SK-N-SH (cell line): ENCODE data around the gene TICRR. TPM values are rescaled to one million over a fixed set of nuclear protein-coding genes. Genes with fewer than 3 reads are reported as not detected.

Experiments
- CTCF ChIA-PET: fragments of 300-600, 350-600 bp; formaldehyde crosslinking; extraction: SDS; loops from one replicate; lab custom pipeline; 2021; lab: Yijun Ruan, JAX
- POLR2A ChIA-PET: fragments of 350-600 bp; sonication (Branson Sonifier 250); formaldehyde crosslinking; extraction: SDS; loops from one replicate; lab custom pipeline; 2020; ENCODE audit warnings: antibody characterized with exemption, inconsistent platforms; lab: Yijun Ruan, JAX
- DNase-seq: peaks from one replicate; pipeline ENCODE4 v3.0.0; 2012
- H2AFZ ChIP-seq: fragments of 200-600 bp; sonication (generic); 2 replicates; pipeline ENCODE4 v1.8.1; 2016; ENCODE audit warnings: antibody characterized with exemption, mild to moderate bottlenecking, low read depth
- H3F3A ChIP-seq: fragments of 200-600 bp; sonication (generic); replicated peaks from 2 replicates; pipeline ENCODE3; 2016; ENCODE audit warnings: antibody characterized with exemption, mild to moderate bottlenecking; ENCODE audit not compliant: insufficient read depth
- H3K27ac ChIP-seq, 2 experiments: fragments of 200-500 bp in 1 of 2; fragments of 200-600 bp in 1 of 2; sonication (Bioruptor generic) in 1 of 2; sonication (generic), shearing (Covaris generic) in 1 of 2; 2 replicates each; pipeline versions ENCODE4 v1.5.1 to v1.6.1; 2014 to 2016; ENCODE audit warnings: low read depth in 2 of 2, inconsistent platforms in 1 of 2, low read length in 1 of 2, mild to moderate bottlenecking in 1 of 2, mixed read lengths in 1 of 2
- H3K27me3 ChIP-seq: fragments of 200-600 bp; sonication (generic), shearing (Covaris generic); 2 replicates; pipeline ENCODE4 v1.6.1; 2016; ENCODE audit warnings: mixed run types; ENCODE audit not compliant: insufficient read depth
- H3K36me3 ChIP-seq, 2 experiments: fragments of 200-500 bp in 1 of 2; fragments of 200-600 bp in 1 of 2; sonication (Bioruptor generic) in 1 of 2; sonication (generic) in 1 of 2; replicated peaks in 1 of 2; 2 replicates each; pipeline versions ENCODE3 to v1.5.1; 2014 to 2016; ENCODE audit warnings: low read length in 1 of 2, mild to moderate bottlenecking in 1 of 2; ENCODE audit not compliant: insufficient read depth in 2 of 2, control insufficient read depth in 1 of 2
- H3K4me1 ChIP-seq, 2 experiments: fragments of 200-500 bp in 1 of 2; fragments of 200-600 bp in 1 of 2; sonication (Bioruptor generic) in 1 of 2; sonication (generic), shearing (Covaris generic) in 1 of 2; 2 replicates each; pipeline versions ENCODE4 v1.5.1 to v1.6.1; 2014 to 2016; ENCODE audit warnings: low read depth in 1 of 2, low read length in 1 of 2, mixed run types in 1 of 2; ENCODE audit not compliant: insufficient read depth in 2 of 2, control insufficient read depth in 1 of 2
- H3K4me2 ChIP-seq: fragments of 200-600 bp; sonication (generic), shearing (Covaris generic); 2 replicates; pipeline ENCODE4 v1.6.1; 2017; ENCODE audit warnings: mixed run types
- H3K4me3 ChIP-seq, 2 experiments: fragments of 200-500 bp in 1 of 2; fragments of 200-600 bp in 1 of 2; sonication (Bioruptor generic) in 1 of 2; sonication (generic), shearing (Covaris generic) in 1 of 2; 2 replicates each; pipeline versions ENCODE4 v1.5.1 to v1.8.1; 2014 to 2016; ENCODE audit warnings: low read depth in 2 of 2, inconsistent platforms in 1 of 2, low read length in 1 of 2, mild to moderate bottlenecking in 1 of 2, mixed read lengths in 1 of 2, moderate library complexity in 1 of 2
- H3K79me2 ChIP-seq: fragments of 200-600 bp; sonication (generic); 2 replicates; pipeline ENCODE4 v1.8.1; 2017; ENCODE audit warnings: mild to moderate bottlenecking; ENCODE audit not compliant: insufficient read depth
- H3K9ac ChIP-seq: fragments of 200-600 bp; sonication (generic); 2 replicates; pipeline ENCODE4 v1.6.1; 2017; ENCODE audit warnings: mixed run types
- H3K9me2 ChIP-seq: fragments of 200-600 bp; sonication (generic); 2 replicates; pipeline ENCODE4 v1.6.1; 2017; ENCODE audit warnings: mixed run types
- H3K9me3 ChIP-seq: fragments of 200-600 bp; sonication (generic); 2 replicates; pipeline ENCODE4 v1.6.1; 2017; ENCODE audit warnings: mixed run types, mild to moderate bottlenecking, moderate library complexity
- H4K20me1 ChIP-seq: fragments of 200-600 bp; sonication (generic); 2 replicates; pipeline ENCODE4 v1.6.1; 2017; ENCODE audit warnings: mild to moderate bottlenecking, mixed run types; ENCODE audit not compliant: insufficient read depth
- EP300 ChIP-seq, 2 experiments: IDR thresholded peaks; 2 replicates each; pipeline versions ENCODE4 v1.4.0 to v1.6.1; 2012; ENCODE audit warnings: borderline replicate concordance in 1 of 2, low read depth in 1 of 2, low read length in 1 of 2
- FOSL2 ChIP-seq: IDR thresholded peaks from 2 replicates; pipeline ENCODE4 v1.4.0; 2012; ENCODE audit warnings: low read depth, mild to moderate bottlenecking, moderate library complexity, borderline replicate concordance
- FOXM1 ChIP-seq: IDR thresholded peaks from 2 replicates; pipeline ENCODE4 v1.4.0; 2012; ENCODE audit warnings: low read depth, mild to moderate bottlenecking
- GABPA ChIP-seq: IDR thresholded peaks from 2 replicates; pipeline ENCODE4 v1.4.0; 2012; ENCODE audit warnings: low read depth, mild to moderate bottlenecking
- IRF3 ChIP-seq: fragments of 150-350 bp; IDR thresholded peaks from 2 replicates; pipeline ENCODE4 v1.6.1; 2016; ENCODE audit warnings: mild to moderate bottlenecking, low read depth, low read length
- MAX ChIP-seq: IDR thresholded peaks from 2 replicates; pipeline ENCODE4 v1.4.0; 2012; ENCODE audit warnings: low read depth
- MEF2A ChIP-seq: IDR thresholded peaks from 2 replicates; pipeline ENCODE4 v1.4.0; 2012; ENCODE audit warnings: low read depth, borderline replicate concordance
- MXI1 ChIP-seq: IDR thresholded peaks from 2 replicates; pipeline ENCODE4 v1.6.1; 2012; ENCODE audit warnings: mild to moderate bottlenecking, low read depth, low read length, improper control_type of control experiment
- PBX3 ChIP-seq: IDR thresholded peaks from 2 replicates; pipeline ENCODE4; 2012
- POLR2AphosphoS5 ChIP-seq: IDR thresholded peaks from 2 replicates; pipeline ENCODE4 v1.6.1; 2012; ENCODE audit warnings: low read depth, low read length
- RAD21 ChIP-seq: IDR thresholded peaks from 2 replicates; pipeline ENCODE4 v1.6.1; 2012; ENCODE audit warnings: mild to moderate bottlenecking, low read length
- RCOR1 ChIP-seq: fragments of 150-350 bp; IDR thresholded peaks from 2 replicates; pipeline ENCODE4 v1.6.1; 2017; ENCODE audit warnings: antibody characterized with exemption, low read length
- RFX5 ChIP-seq: IDR thresholded peaks from 2 replicates; pipeline ENCODE4 v1.6.1; 2012; ENCODE audit warnings: mild to moderate bottlenecking, improper control_type of control experiment, low read length
- SIN3A ChIP-seq: IDR thresholded peaks from 2 replicates; pipeline ENCODE4 v1.6.1; 2012; ENCODE audit warnings: low read depth, mild to moderate bottlenecking, low read length, moderate library complexity, borderline replicate concordance
- SMC3 ChIP-seq: IDR thresholded peaks from 2 replicates; pipeline ENCODE4 v1.6.1; 2012; ENCODE audit warnings: low read depth, low read length, improper control_type of control experiment
- TAF1 ChIP-seq: IDR thresholded peaks from 2 replicates; pipeline ENCODE4 v1.6.1; 2012; ENCODE audit warnings: low read depth, mild to moderate bottlenecking, low read length, moderate library complexity, borderline replicate concordance
- TEAD4 ChIP-seq: IDR thresholded peaks from 2 replicates; pipeline ENCODE4 v1.4.0; 2012; ENCODE audit warnings: mild to moderate bottlenecking, borderline replicate concordance; ENCODE audit not compliant: insufficient read depth
- USF1 ChIP-seq: IDR thresholded peaks from 2 replicates; pipeline ENCODE4 v1.4.0; 2012; ENCODE audit warnings: low read depth, borderline replicate concordance
- YY1 ChIP-seq: IDR thresholded peaks from 2 replicates; pipeline ENCODE4 v1.4.0; 2012; ENCODE audit warnings: low read depth, mild to moderate bottlenecking
- WGBS: methylation state at CpG from one replicate; pipeline ENCODE4 v1.1.6; 2017; ENCODE audit warnings: low lambda C conversion rate; 5-methylcytosine and 5-hydroxymethylcytosine counted together
- polyA plus RNA-seq, 3 experiments: library from polyadenylated mRNA; depleted of rRNA; stranded (reverse); fragments of >200 nt; gene quantifications; 2 replicates each; pipeline ENCODE4 v1.2.3, GENCODE V29; 2012

The TICRR gene
- polyA plus RNA-seq, 1 of the 3 experiments (the other 2 are of a cell fraction), result 3.2 TPM

- H2AFZ ChIP-seq, result no peak overlapping the region
- POLR2A ChIA-PET, result interaction anchor here (1.2 kb wide), 1 partner anchor 13 kb away, joined by 4 read pairs; no protein-coding TSS in a partner anchor
- 82% methylated on average over 12 of the region's 13 CpGs for WGBS
- H3K9me3 ChIP-seq, result no peaks in the 10 kb centered on the region
- DNase-seq, result no peak
- H3K79me2 ChIP-seq, result no peaks in the 10 kb centered on the region
- H3K27me3 ChIP-seq, result no peaks in the 10 kb centered on the region
- H3K4me2 ChIP-seq, result no peak overlapping the region
- H3K36me3 ChIP-seq, result no peaks in the 10 kb centered on the region
- peaks cover 20% of the 10 kb centered on the region for H3F3A ChIP-seq
- TF ChIP-seq SIN3A (no peak), PBX3 (no peak), EP300 (IDR thresholded peaks at IDR 0.05; ENCODE audit: borderline replicate concordance in 1 of 2, low read depth in 1 of 2, low read length in 1 of 2) (no peak), POLR2AphosphoS5 (no peak), YY1 (no peak), SMC3 (no peak), TEAD4 (no peak), FOSL2 (no peak), GABPA (no peak), IRF3 (no peak), TAF1 (no peak), MEF2A (no peak)
- H4K20me1 ChIP-seq, result no peaks in the 10 kb centered on the region
- H3K9ac ChIP-seq, result no peak overlapping the region
- peaks cover 12 to 22% of the 10 kb centered on the region in 2 experiments; a peak in 3 of 4 replicates for H3K4me1 ChIP-seq
- no peak overlapping the region for H3K4me3 ChIP-seq
- no peak overlapping the region for H3K27ac ChIP-seq
- CTCF ChIA-PET, result no interaction called here
- H3K9me2 ChIP-seq, result no peaks in the 10 kb centered on the region
These were observed 91.8 kb downstream of the TICRR start for GRCh38 chr15:89666858-89667705.

- no peak overlapping the region for H3K9ac ChIP-seq
- H3K4me1 ChIP-seq, result peaks cover 7 to 25% of the 10 kb centered on the region in 2 experiments; a peak in 3 of 4 replicates
- 98% methylated on average over 6 of the region's 7 CpGs for WGBS
- H3K9me3 ChIP-seq, result no peaks in the 10 kb centered on the region
- H4K20me1 ChIP-seq, result no peaks in the 10 kb centered on the region
- H3K27ac ChIP-seq, result no peak overlapping the region
- CTCF ChIA-PET, result interaction anchor here (1.7 kb wide), 1 partner anchor 20 kb away, joined by 8 read pairs; no protein-coding TSS in a partner anchor
- no peak for DNase-seq
- no peak overlapping the region for H3K4me2 ChIP-seq
- H3K9me2 ChIP-seq, result no peaks in the 10 kb centered on the region
- H3K27me3 ChIP-seq, result no peaks in the 10 kb centered on the region
- no peak overlapping the region for H3K4me3 ChIP-seq
- POLR2A ChIA-PET, result no interaction called here
- no peaks in the 10 kb centered on the region for H3K79me2 ChIP-seq
- H3F3A ChIP-seq, result peaks cover 15% of the 10 kb centered on the region
- TF ChIP-seq TEAD4 (no peak), PBX3 (no peak), RCOR1 (no peak), MXI1 (no peak), RFX5 (no peak), EP300 (IDR thresholded peaks at IDR 0.05; ENCODE audit: borderline replicate concordance in 1 of 2, low read depth in 1 of 2, low read length in 1 of 2) (no peak), RAD21 (no peak), FOXM1 (no peak), POLR2AphosphoS5 (no peak), MAX (no peak), USF1 (no peak)
- no peak overlapping the region for H2AFZ ChIP-seq
- H3K36me3 ChIP-seq, result no peaks in the 10 kb centered on the region
These were observed 92.4 kb downstream of the TICRR start for GRCh38 chr15:89667706-89667960.
